SW480 (cell line): ENCODE data around the gene TMTC2.

Experiments
- DNase-seq: peaks from one replicate; pipeline ENCODE4 v3.0.0-alpha.2; 2016; ENCODE audit warnings: low spot score

TMTC2 gene

DNA sequence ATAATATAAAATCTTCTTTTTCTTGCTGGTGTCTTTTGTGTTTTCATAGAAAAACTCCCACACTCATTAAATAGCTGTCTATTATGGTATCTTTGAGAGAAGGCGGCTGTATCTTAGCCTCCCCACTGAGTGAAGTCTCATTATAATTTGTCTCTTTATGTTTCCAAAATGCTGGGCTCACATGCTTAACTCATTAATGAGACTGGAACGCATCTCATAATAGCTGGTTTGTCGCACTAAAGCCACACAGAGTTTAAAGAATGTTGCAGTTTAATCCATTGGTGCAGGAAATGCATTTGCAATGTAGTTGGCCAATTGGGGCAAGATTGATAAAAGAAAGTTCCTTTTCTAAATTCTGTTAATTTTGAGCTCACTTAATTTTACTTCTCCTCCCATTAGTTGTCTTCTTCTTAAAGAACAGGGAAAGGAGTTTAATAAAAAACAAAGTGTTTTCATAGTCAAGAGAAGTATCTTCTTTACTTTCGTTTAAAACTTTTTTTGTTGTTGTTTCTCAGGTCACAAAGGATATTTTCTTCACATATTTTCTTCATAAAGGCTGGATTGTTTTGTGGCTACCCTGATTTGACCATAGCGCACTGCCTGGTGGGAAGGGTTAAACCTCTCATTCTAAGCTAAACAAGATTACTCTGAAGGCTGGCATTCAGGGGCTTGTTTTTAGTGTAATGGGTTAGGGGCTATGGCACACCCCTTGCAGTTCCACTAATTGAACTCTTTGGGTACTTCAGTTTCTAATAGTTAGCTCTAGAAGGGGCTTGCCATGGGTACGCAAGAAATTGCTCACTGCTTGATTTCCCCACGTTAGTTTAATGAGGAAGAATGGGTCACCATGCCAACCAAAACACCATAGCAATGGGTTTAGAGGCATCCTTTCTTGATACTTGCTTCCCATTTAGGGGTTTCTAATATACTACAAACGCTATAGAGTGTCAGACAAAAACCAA is 197.0 kb downstream of the TMTC2 start:
- no peak for DNase-seq

DNA sequence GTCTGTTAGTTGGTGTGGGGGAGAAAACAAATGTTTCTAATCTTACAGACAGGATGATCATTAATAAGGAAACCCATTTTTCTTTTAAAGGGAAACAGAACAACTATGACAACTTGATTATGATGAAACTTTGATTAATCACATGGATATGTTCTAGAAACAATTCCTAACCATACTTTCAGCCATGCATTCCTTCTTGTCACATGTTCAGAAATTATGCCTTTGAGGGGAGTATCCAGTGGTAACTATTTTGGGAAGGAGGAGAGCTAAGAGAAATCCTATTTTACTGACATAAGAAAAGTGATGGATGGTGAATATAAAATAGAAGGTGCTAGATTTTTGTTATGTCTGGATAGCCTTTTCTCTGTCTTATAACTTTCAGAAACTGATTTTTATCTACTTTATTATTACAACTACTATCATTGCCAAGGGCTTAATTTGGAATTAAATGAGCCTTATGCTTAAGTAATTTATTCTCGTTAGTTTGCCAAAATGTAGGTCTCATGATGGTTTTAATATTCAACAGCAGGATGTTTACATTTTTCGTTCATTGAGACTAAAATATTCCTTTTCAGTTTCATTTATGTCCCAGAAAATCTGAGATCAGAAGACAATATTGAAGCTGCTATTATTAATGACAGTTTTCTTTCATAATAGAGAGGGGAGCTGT is 200.1 kb downstream of the TMTC2 start:
- DNase-seq: no peak

- DNase-seq: no peak
These were observed 207.2 kb downstream of the TMTC2 start for GRCh38 chr12:82893896-82894295.

GRCh38 chr12:82896277-82896676 is 209.6 kb downstream of the TMTC2 start:
- no peak for DNase-seq

DNA sequence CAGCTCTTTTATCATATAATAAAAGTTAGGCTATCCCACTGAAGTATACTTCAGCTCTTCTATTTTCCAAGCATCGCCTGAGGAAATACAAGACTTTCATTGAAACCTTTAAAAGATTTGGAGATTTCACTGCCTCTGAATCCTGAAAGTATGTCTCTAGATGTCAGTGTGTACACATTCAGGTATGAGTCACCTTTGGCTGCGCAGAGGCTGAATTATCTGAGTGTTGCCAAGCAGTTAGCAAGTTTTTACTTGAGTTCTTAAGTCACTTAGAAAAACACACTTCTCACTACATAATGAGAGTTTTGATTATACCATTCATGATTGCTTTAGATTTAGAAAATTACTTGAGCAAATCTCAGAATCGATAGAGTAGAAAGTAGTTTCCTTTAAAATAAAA is 210.3 kb downstream of the TMTC2 start:
- no peak for DNase-seq

GRCh38 chr12:82898441-82898840 is 211.7 kb downstream of the TMTC2 start:
- no peak for DNase-seq

- DNase-seq: no peak
These were observed 217.6 kb downstream of the TMTC2 start for GRCh38 chr12:82904219-82904790.

DNA sequence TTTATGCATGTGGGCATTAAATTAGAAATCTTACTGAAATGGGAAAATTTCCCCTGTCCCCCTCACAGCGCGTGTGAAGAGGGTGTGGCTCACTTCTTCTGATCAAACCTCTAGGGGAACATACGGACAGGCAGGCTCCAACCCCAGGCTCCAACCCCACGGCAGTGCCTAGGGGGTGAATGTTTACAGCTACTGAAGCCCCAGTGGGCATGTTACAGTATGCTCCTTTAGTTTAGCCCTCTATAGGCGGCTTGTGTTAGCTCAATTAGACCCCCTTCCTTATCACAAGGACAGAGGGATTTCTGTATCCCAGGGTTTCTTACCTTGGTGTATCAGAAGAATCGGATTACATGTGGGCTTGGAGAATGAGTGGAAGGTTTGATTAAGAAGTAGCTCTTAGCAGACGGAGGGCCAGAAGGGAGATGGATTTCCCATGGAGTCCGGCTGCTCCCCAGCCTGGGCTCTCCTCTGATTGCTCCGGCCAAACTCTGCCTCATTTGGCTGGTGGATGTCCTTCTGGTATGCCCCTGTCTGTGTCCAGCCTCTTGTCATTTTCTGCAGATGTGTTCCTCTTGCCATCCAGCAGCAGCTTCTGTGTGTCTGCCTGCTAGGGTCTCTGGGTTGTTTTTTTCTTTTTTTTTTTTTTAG is 223.7 kb downstream of the TMTC2 start:
- no peak for DNase-seq

GRCh38 chr12:82912406-82912805 is 225.7 kb downstream of the TMTC2 start:
- no peak for DNase-seq

DNA sequence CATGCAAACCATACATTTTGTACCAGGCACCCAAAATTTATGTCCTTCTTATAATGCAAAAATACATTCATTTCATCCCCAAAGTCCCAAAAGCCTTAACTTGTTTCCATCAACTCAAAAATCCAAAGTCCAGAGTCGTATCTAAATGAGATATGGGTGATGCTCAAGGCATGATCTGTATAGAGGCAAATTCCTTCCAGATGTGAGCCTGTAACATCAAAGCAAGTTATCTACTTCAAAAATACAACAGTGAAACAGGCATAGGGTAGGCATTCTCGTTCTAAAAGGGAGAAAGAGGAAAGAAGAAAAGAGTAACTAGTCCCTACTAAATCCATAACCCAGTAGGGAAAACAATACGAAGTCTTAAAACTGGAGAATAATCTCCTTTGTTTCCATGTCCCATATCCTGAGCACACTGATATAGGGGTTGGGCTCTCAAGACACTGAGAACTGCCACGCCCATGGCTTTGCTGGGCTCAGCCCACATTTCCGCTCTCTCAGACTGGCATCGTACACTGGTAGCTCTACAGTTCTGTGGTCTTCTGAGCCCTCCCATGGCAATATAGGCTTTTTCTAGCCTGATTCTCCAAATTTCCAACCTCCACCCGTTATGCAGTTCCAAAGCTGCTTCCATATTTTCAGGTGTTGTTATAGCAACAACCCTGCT is 232.8 kb downstream of the TMTC2 start:
- DNase-seq: no peak

DNA sequence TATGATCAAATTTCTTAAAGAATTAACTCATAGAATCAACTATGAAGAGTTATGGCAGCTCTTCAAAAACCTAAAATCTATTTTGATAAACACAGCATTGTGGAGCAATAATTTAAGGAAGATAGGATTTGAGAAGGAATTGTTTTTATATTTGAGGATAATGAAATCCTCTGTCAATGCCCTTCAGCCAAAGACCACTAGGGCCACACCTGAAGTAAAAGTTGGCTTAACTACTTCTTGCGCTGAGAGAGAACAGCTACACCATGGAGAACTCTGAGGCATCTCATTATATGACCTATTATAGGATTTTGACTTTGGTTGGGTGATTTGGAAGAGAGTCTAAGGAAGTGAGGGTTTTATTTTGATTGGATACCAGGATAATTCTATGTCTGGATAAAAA is 237.2 kb downstream of the TMTC2 start:
- DNase-seq: no peak

DNA sequence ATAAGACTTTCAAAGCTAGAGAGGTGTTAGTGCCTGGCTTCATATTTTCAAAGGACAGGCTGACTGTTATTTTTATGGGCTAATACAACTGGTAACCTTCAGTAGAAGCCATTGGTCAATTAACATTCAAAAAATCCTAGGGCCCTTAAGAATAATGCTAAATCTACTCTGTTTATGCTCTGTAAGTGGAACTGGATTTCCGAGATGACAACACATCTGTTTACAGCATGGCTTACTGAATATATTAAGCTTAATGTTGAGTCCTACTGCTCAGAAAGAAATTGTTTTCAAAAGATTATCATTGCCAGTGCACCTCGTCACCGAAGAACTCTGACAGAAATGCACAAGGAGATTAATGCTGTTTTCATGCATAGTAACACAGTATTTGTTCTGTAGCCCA is 239.9 kb downstream of the TMTC2 start:
- DNase-seq: no peak

GRCh38 chr12:82930301-82930700 is 243.6 kb downstream of the TMTC2 start:
- DNase-seq: no peak

DNA sequence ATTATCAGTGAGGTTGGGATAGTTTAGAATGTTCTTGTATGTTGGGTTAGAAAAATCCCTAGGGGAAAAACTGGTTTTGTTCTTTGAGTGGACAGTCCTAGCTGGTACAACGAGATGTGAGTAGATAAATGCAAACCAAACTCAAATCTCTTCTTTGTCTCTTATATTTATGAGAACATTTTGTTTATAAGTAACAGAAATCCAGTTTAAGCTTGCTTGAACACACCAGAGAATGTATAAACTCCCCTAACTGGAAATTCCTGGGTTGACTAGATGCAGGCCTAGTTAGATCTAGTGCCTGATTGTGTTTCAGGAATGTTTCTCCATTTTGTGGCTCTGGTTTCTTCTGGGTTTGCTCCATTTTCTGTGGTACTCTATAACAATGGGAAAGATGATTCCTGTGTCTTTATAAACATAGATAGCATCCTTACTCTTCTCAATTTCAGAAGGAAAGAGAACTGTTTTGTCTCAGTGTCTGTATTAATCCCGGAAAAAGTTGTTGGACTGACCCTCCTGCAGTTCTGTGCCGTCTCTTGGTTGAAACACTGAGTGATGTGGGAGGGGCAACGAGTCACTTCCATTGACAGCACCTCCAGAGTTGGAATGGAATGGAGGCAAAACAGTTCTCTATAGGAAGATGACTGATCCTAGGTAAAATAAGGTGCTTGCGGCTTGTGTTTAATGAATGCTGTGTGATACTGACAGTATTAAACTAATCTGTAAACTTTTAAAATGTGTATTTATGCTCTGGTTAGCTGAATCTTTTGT is 244.8 kb downstream of the TMTC2 start:
- DNase-seq: no peak

- no peak for DNase-seq
These were observed 250.4 kb downstream of the TMTC2 start for GRCh38 chr12:82937151-82937550.

DNA sequence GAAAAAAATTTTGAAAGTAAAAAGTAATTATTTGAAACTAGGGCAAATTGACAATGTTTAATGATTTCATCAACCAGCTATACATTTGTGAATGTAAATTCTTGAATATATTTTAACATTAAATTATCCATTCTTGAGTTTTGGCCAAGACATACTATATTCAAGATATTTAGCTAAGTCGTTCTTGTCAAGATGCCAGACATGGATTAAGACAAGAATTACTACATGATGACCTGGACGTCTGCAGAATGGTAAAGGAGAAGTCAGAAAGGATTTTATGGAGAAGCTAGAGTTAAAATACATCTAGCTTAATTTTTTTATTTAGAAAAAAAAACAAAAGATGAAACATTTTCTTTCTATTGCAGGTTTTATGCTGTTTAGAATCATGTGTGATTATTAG is 255.8 kb downstream of the TMTC2 start:
- no peak for DNase-seq

- no peak for DNase-seq
These were observed 256.3 kb downstream of the TMTC2 start for GRCh38 chr12:82942991-82943401.

DNA sequence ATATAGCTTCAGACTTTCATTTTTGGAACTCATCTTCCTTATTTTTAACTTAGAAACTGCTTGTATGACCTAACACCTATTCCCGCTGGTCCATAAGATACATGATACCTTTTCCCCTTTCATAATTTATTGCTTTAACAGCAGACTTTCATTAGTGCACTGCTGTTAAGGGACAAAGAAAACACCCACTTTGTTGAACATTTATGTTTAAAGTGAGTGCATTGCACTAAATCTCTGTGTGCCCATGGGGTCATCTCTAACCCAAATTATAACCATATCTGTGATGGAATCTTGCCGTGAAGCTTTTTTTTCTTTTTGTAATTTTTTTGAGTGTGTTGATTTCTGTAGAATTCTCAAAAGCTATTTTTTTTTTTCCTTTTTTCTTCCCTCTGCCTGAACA is 261.8 kb downstream of the TMTC2 start:
- DNase-seq: no peak

DNA sequence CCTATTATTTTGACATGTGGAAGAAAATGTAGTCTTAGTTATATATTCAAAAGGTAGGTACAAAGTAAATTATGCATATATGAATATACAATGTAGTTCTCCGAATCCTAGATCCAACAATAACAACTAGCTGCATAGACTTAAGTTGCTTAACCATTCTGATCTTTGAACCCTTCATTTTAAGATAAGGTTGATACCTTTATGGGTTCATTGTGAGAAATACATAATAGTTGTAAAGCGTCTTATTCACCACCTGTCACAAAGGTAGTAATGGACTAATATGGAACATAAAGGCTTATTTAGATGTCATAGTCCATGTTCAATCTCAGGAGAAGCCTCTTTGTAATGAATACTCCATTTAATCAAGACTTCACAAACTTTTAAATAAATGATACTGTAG is 263.6 kb downstream of the TMTC2 start:
- no peak for DNase-seq

GRCh38 chr12:82952946-82953345 is 266.2 kb downstream of the TMTC2 start:
- no peak for DNase-seq

GRCh38 chr12:82953397-82953796 is 266.7 kb downstream of the TMTC2 start:
- no peak for DNase-seq
